DMS153 treated with DMSO at 0.1 percent for 48 hours (cell line): ENCODE measurements around the gene ACADVL.
A peak's percentile ranks its signal among the peaks of the same experiment; 100 is the strongest.
"Not testable (repeated sequence)": the region's sequence is repeated elsewhere in the genome, so short reads cannot be mapped to it uniquely, and the experiment has no call there.

Source experiments
- DNase-seq: peaks from one replicate; lab custom pipeline; 2025; ENCODE audit not compliant: unreplicated experiment; lab: John Stamatoyannopoulos, UW

ACADVL gene

GRCh38 chr17:7234083-7234951 is 14.6 kb downstream of the ACADVL start, which contains the start of gene DVL2:
Gene DVL2 (minus strand): TSS chr17:7234517. CDS start chr17:7234262, 255 bp downstream.
- DNase-seq = peak; percentile 22

GRCh38 chr17:7235693-7236665 is 16.2 kb downstream of the ACADVL start:
- no peak for DNase-seq

- DNase-seq = no peak
These were observed 17.1 kb downstream of the ACADVL start for GRCh38 chr17:7236808-7237207.

- no peak for DNase-seq
These were observed 17.6 kb downstream of the ACADVL start for GRCh38 chr17:7237266-7237760.

- no peak for DNase-seq
These were observed 18.2 kb downstream of the ACADVL start for GRCh38 chr17:7237761-7238419.

- DNase-seq = no peak
These were observed 18.8 kb downstream of the ACADVL start for GRCh38 chr17:7238420-7239090.

- DNase-seq = peak; percentile 80
These were observed 19.6 kb downstream of the ACADVL start, which contains the start of gene PHF23 for GRCh38 chr17:7239091-7240027. Gene PHF23 (minus strand): TSS chr17:7239457. CDS start chr17:7239279, 178 bp downstream.

GRCh38 chr17:7240375-7240774 is 20.6 kb downstream of the ACADVL start:
- no peak for DNase-seq

GRCh38 chr17:7241090-7241733 is 21.5 kb downstream of the ACADVL start:
- no peak for DNase-seq

- DNase-seq = peak; percentile 48
These were observed 22.3 kb downstream of the ACADVL start, which contains the start of gene GABARAP for GRCh38 chr17:7241783-7242716. Gene GABARAP (minus strand): TSS chr17:7242449. CDS start chr17:7242330, 119 bp downstream.

GRCh38 chr17:7242717-7243452 is 23.1 kb downstream of the ACADVL start:
- peak; percentile 47 for DNase-seq

- no peak for DNase-seq
These were observed 23.7 kb downstream of the ACADVL start for GRCh38 chr17:7243453-7243729.

GRCh38 chr17:7243838-7244237 is 24.1 kb downstream of the ACADVL start:
- DNase-seq = not testable (repeated sequence)

GRCh38 chr17:7246779-7247178 is 27.0 kb downstream of the ACADVL start:
- no peak for DNase-seq

- DNase-seq = no peak
These were observed 29.1 kb downstream of the ACADVL start for GRCh38 chr17:7248796-7249195.

- DNase-seq = no peak
These were observed 29.5 kb downstream of the ACADVL start for GRCh38 chr17:7249214-7249613.

- DNase-seq = no peak
These were observed 30.1 kb downstream of the ACADVL start for GRCh38 chr17:7249830-7250229.
